GM20000 (cell line): Measurements from ENCODE around the gene CREB5.
A peak's percentile ranks its signal among the peaks of the same experiment; 100 is the strongest.

Source experiments
- DNase-seq: peaks from one replicate; pipeline ENCODE4 v3.0.0; 2012; ENCODE audit warnings: low spot score
- TF ChIP-seq, protein P1 (sequence below): IDR thresholded peaks from 2 replicates; pipeline ENCODE4 v1.5.1; 2012; ENCODE audit warnings: mild to moderate bottlenecking, control low read depth; ENCODE audit errors: extremely low read depth, missing control alignments

The CREB5 gene

GRCh38 chr7:28848906-28849305, 436.6 kb downstream of the CREB5 start:
- no peak for DNase-seq
- TF ChIP-seq, protein P1, sequence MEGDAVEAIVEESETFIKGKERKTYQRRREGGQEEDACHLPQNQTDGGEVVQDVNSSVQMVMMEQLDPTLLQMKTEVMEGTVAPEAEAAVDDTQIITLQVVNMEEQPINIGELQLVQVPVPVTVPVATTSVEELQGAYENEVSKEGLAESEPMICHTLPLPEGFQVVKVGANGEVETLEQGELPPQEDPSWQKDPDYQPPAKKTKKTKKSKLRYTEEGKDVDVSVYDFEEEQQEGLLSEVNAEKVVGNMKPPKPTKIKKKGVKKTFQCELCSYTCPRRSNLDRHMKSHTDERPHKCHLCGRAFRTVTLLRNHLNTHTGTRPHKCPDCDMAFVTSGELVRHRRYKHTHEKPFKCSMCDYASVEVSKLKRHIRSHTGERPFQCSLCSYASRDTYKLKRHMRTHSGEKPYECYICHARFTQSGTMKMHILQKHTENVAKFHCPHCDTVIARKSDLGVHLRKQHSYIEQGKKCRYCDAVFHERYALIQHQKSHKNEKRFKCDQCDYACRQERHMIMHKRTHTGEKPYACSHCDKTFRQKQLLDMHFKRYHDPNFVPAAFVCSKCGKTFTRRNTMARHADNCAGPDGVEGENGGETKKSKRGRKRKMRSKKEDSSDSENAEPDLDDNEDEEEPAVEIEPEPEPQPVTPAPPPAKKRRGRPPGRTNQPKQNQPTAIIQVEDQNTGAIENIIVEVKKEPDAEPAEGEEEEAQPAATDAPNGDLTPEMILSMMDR = no peak

DNA sequence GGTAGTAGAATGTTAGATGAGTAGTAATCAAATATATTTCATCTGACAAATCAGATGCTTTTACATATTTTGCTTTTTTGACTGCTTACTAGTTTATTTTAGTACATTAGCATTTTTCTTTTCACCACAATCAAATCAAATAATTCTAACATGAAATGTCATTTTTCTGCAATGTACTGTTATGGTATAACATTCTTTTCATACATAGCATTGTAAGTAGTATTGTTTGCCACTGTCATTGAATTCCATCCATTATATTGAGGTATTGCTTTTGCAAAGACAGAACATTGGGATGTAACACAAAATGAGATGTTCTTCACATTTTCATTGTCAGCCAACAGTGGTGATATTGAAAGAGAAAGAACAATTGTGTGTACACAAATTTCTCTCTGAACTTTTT, 438.4 kb downstream of the CREB5 start:
- DNase-seq = no peak
- TF ChIP-seq, protein P1 = no peak

DNA sequence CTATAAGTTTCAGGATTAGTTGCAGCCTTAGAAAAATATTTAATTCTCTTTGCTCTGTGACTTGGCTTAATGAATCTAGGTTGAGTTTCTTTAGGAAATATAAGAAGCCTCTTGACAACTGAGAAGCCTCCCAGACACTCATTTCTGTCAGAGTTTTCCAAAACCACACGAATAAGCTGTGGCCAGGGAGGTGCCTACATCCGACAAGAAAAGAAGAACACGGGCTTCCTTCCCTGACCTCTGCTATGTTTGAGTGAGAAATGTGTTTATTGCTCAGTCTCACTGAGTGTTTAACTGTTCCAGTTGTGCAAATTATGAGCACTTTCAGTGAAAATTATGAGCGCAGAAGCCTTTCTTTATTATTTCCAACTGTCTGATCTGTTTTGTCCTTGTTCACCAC, 440.8 kb downstream of the CREB5 start:
- DNase-seq = no peak
- TF ChIP-seq, protein P1 = no peak

- TF ChIP-seq, protein P1 = peak; percentile 65
- DNase-seq = peak; percentile 90
Measured at GRCh38 chr7:28853834-28854749, 441.8 kb downstream of the CREB5 start.

DNA sequence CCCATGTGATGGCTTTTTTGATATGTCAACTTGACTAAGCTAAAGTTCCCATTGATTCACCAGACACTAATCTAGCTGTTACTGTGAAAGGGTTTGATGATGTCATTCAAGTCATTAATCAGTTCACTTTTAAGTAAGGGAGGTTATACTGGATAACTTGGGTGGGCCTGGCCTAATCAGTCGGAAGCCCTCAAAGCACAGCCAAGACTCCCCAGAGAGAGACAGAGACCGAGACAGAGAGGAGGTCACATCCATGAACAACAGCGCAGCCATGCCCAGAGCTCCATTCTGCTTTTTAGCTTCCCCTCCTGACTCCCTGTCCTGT, 442.4 kb downstream of the CREB5 start:
- TF ChIP-seq, protein P1 = no peak
- no peak for DNase-seq

DNA sequence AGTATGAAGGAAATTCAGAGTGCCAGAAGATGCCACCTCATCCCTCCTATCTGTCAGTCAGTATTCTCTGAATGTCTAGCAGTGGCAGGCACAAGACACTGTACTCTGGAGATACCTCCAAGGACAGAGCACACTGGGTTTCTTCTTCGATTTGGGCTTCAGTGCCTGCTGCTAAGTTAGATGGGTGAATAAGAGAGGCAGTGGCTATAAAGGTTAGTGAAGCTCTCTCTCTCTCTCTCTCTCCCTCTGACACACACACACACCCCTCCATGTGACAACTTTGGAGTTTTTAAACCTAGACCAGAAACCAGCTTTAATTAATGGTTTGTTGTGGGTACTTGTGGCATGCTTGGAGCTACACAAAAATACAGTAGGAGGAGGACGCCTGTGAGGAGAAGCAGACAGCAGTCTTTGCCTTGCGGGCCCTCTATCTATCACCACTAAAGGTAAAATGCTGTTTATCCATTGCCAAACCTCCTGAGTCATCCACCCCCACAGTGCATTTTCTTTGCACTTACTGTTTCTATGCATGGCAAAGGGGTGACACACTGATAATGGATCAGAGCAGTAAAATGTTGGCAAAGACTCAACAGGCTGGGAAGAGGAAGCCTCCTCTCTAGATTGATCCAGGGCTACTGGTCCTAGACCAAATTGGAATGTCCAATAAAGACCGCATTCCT, 443.4 kb downstream of the CREB5 start:
- TF ChIP-seq, protein P1 = no peak
- no peak for DNase-seq

GRCh38 chr7:28856656-28857055, 444.3 kb downstream of the CREB5 start:
- TF ChIP-seq, protein P1 = no peak
- DNase-seq = no peak
